Large intestine (tissue), 3 donors: ENCODE measurements around the gene CCDC6. TPM values are rescaled to one million over a fixed set of nuclear protein-coding genes. Genes with fewer than 3 reads are reported as not detected.

Experiments
- DNase-seq, 2 donors: peaks; one replicate each; pipeline versions ENCODE4 v3.0.0 to v3.0.0-alpha.2; 2013
- H3K27ac ChIP-seq: one replicate; pipeline ENCODE4 v1.5.1; 2013; ENCODE audit warnings: low read length
- H3K27me3 ChIP-seq: 2 replicates; pipeline ENCODE4 v1.6.1; 2013; ENCODE audit warnings: low read length; ENCODE audit not compliant: control insufficient read depth, insufficient read depth
- H3K36me3 ChIP-seq: 2 replicates; pipeline ENCODE4 v1.6.1; 2013; ENCODE audit warnings: low read length; ENCODE audit not compliant: control insufficient read depth, insufficient read depth
- H3K4me1 ChIP-seq: one replicate; pipeline ENCODE4 v1.6.1; 2013; ENCODE audit warnings: low read length; ENCODE audit not compliant: control insufficient read depth, insufficient read depth
- H3K4me3 ChIP-seq: one replicate; pipeline ENCODE4 v1.5.1; 2013; ENCODE audit warnings: low read length
- H3K9me3 ChIP-seq: one replicate; pipeline ENCODE4 v1.6.1; 2013; ENCODE audit warnings: mild to moderate bottlenecking, low read depth, low read length, moderate library complexity; ENCODE audit not compliant: control insufficient read depth
- WGBS: methylation state at CpG from one replicate; pipeline ENCODE4 v1.1.5; 2013; ENCODE audit warnings: low lambda C conversion rate; ENCODE audit not compliant: insufficient coverage; 5-methylcytosine and 5-hydroxymethylcytosine counted together
- polyA plus RNA-seq: library from polyadenylated mRNA; unstranded; fragments of 120-200 nt; gene quantifications from one replicate; pipeline ENCODE4 v1.2.1, GENCODE V29; 2013

CCDC6 gene
- polyA plus RNA-seq, 1 donor, result 41.2 TPM

DNA sequence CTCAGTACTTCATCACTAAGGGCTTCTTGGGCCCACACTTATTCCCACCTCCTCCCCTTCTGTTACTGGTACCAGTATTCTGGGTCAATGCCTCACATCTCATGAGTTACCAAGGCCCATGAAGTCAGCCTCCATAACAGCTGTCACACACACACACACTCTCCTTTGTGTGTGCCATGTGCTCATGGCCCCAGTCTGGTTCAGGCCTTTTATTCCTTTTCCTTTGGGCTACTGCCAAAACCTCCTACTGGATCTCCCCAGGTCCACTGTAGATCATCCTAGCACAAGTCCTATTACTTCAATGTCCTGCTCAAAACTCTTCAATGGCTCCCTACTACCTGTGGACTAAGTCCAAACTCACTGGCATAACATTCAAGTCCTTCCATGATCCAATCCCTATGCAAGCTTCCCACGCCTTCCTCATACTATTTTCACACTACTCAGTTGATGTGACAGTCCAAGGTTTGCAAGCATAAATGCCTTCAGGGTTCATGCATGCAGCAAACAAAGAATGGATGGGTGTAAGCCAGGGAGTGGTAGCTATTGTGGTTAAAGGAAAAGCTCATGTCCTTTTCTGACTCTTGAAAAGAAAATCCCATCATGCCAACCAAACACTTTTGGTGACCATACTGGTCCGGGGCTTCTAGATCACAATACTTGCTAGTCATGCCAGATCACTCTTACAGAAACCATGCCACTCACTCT lies 68.1 kb downstream of the CCDC6 start:
- DNase-seq, result no peak
- H3K4me1 ChIP-seq, result no peaks in the 10 kb centered on the region
- H3K36me3 ChIP-seq, result peaks cover 10% of the 10 kb centered on the region
- WGBS, result no CpG with 5 or more reads among the region's 2 CpGs
- no peaks in the 10 kb centered on the region for H3K9me3 ChIP-seq
- H3K4me3 ChIP-seq, result no peak overlapping the region
- no peak overlapping the region for H3K27ac ChIP-seq
- H3K27me3 ChIP-seq, result no peaks in the 10 kb centered on the region

DNA sequence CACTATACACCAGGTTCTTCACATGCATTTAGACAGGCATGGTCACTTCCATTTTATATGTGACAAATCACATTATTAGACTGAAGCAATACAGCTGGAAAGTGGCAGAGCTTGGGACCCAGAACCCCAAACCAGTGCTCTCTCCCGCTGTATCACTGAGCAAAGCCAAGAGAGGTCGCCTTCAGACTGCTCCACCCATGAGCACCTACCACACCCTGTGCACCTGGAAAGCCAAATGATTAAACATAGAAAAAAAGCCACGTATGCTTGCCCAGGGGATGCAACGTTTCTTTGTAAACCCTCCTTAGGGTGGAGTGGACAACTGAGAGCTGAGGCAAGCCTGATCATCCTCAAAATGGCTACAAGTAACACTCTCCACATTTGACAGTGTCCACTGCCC lies 72.5 kb downstream of the CCDC6 start:
- DNase-seq, result no peak
- Histone ChIP-seq H3K27ac (no peak overlapping the region), H3K36me3 (peaks cover 23% of the 10 kb centered on the region), H3K9me3 (no peaks in the 10 kb centered on the region), H3K27me3 (no peaks in the 10 kb centered on the region), H3K4me3 (no peak overlapping the region), H3K4me1 (peaks cover 6% of the 10 kb centered on the region)
- no CpG with 5 or more reads among the region's 4 CpGs for WGBS

DNA sequence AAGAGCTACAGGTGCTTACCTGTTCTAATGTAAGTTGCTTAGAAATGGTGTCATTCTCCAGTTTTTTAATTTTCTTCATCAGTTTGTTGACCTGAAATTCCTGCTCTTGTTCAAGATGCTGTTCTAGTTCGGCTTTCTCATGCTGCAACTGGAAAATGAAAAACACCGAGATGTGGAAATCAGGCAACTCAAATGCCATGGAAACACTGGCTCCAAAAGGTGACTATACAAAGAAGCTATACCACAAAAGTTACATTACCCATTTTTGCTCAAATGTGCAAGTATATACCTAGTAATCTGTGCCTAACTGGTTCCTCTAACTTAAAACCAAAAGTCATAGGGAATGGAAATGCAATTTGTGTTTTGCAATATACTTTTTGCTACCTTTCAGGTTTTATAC lies 73.8 kb downstream of the CCDC6 start:
- 100% methylated on average over 2 of the region's 2 CpGs for WGBS

DNA sequence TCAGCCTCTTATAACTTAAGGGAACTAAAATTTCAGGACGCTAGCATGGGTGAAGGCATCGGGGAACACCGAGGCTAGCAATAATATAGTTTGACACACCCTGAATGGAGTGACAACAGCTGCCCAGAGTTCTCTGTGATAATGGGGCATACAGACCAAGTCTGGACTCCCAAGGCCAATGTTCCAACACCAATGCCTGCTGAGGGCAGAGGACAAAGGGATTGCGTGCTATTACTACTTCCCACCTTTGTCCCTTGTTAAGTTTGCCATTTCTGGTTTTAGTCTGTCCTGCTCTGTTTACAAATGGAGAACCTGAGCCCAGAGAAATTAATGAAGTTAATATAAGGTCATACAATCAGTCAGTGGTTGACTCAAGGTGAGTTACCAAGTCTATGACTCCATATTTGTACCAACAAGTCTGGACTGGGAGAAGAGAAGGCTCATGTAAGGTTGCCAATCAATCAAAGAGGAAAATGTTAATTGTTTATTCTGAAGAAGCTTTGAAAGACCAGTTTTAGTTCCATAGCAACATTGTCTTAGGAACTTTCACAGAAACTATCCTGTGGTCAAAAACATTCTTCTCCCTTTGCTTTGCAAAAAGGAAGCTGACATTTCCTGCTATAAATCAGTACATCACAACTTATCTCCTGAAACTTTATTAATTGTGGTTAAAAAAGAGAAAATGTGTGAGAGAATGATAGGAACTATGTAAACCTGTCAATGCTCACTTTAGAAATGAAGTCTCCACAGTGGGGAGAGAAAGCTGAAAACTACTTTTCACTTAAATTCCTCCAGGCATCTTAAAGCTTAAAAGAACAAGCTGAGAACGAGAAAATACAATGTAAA lies 74.5 kb downstream of the CCDC6 start:
- no peak overlapping the region for H3K4me3 ChIP-seq
- no CpG with 5 or more reads among the region's 5 CpGs for WGBS
- no peaks in the 10 kb centered on the region for H3K27me3 ChIP-seq
- peak; percentile 45 to 79 for DNase-seq
- H3K9me3 ChIP-seq, result no peaks in the 10 kb centered on the region
- H3K4me1 ChIP-seq, result peaks cover 6% of the 10 kb centered on the region
- H3K36me3 ChIP-seq, result peaks cover 25% of the 10 kb centered on the region
- H3K27ac ChIP-seq, result peak overlapping the region; percentile 2

More for the DNA sequence above, 73.8 kb downstream of the CCDC6 start:
- H3K27ac ChIP-seq, result no peak overlapping the region
- DNase-seq, result no peak
- H3K36me3 ChIP-seq, result peaks cover 25% of the 10 kb centered on the region
- peaks cover 6% of the 10 kb centered on the region for H3K4me1 ChIP-seq
- no peaks in the 10 kb centered on the region for H3K9me3 ChIP-seq
- no peaks in the 10 kb centered on the region for H3K27me3 ChIP-seq
- no peak overlapping the region for H3K4me3 ChIP-seq

DNA sequence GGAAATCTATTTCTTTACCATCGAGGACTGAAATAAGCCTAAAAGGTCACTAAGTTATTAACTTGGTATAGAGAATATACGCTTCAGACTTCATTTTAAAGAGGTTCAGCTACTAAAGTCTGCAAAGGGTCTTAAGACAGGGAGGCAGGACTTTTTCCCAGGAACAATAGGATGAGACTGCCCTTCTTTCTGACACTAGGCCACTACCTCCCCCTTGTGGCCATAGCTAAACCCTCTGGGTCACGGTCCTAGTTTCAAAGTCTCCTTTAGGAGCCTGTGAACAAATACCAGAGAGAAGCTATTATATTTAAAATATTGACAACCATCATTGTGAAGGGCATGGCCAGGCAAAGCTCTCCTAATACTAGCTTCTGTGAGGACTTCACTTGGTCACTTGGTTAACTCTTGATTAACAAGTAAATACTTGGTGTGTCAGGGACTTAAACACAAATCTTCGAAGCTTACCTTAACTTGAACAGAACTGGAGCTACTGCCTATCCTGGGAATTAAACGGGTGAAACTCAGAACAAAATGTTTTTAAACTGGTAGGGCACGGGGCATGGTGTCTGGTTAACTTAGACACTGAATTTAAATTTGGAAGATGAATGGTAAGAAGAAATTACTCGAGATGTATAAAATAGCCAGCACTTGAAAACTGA lies 75.6 kb downstream of the CCDC6 start:
- peak in 1 of 2 donors; percentile 39 for DNase-seq
- Histone ChIP-seq H3K9me3 (no peaks in the 10 kb centered on the region), H3K27ac (no peak overlapping the region), H3K27me3 (no peaks in the 10 kb centered on the region), H3K4me1 (peaks cover 6% of the 10 kb centered on the region), H3K36me3 (peaks cover 25% of the 10 kb centered on the region), H3K4me3 (no peak overlapping the region)
- 79% methylated on average over 6 of the region's 7 CpGs for WGBS

DNA sequence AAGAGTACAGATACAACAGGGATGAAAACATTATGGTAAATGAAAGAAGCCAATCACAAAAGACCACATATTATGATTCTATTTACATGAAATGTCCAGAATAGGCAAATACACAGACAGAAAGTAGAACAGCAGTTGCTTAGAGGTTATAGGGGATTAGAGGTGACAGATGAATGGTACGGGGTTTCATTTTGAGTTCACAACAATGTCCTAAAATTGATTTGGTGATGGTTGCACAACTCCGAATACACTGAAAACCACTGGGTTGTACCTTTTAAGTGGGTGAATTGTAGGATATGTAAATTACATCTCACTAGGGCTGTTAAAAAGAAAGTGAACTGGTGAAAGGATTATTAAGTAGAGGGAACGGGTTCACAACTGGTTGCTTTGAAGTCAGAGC lies 76.8 kb downstream of the CCDC6 start:
- no peaks in the 10 kb centered on the region for H3K27me3 ChIP-seq
- no peak overlapping the region for H3K27ac ChIP-seq
- H3K9me3 ChIP-seq, result no peaks in the 10 kb centered on the region
- no peak for DNase-seq
- 40% methylated on average over 1 of the region's 3 CpGs for WGBS
- peaks cover 28% of the 10 kb centered on the region for H3K36me3 ChIP-seq
- H3K4me1 ChIP-seq, result peaks cover 6% of the 10 kb centered on the region
- no peak overlapping the region for H3K4me3 ChIP-seq

DNA sequence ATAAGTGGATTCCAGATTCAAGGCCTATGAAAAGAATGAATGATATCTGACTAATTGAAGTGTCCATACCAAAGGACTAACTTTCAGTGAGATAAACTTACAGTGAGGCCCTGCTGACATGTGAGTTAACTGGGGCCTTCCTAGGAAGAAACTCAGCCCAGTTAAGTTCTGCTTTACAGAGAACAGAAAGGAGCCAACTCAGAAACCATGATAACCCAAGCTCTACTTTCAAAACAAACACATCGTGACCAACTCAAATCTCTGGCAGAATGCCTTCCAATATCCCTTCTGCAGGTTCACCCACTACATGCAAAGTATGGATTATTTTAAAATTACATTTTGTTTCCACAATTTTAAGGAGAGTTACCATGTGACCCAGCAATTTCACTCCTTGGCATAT lies 77.3 kb downstream of the CCDC6 start:
- Histone ChIP-seq H3K27ac (no peak overlapping the region), H3K36me3 (peaks cover 31% of the 10 kb centered on the region), H3K27me3 (no peaks in the 10 kb centered on the region), H3K4me1 (peaks cover 6% of the 10 kb centered on the region), H3K9me3 (no peaks in the 10 kb centered on the region), H3K4me3 (no peak overlapping the region)
- DNase-seq, result no peak
- WGBS, result no CpG with 5 or more reads among the region's 1 CpG

DNA sequence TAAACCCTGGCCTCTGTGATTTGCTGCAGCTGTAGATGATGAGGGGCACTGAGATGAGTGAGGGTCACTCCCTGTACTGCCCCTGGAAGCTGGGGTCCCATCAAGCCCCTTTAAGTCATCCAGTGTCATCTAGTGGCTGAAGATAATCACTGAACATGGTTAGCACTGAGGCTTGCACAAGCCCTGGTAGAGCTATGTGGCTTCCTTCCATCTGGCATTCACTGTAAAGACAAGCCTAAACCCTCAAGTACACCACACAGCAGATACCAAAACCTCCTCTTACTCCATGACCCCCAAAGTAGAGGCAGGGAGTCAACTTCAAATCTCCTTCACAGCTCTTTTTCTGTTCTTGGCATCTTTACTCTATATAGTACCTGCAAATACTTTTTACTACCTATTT lies 80.4 kb downstream of the CCDC6 start:
- H3K27me3 ChIP-seq, result no peaks in the 10 kb centered on the region
- DNase-seq, result no peak
- no peak overlapping the region for H3K27ac ChIP-seq
- no peaks in the 10 kb centered on the region for H3K9me3 ChIP-seq
- peaks cover 26% of the 10 kb centered on the region for H3K36me3 ChIP-seq
- no peak overlapping the region for H3K4me3 ChIP-seq
- peaks cover under 1% of the 10 kb centered on the region for H3K4me1 ChIP-seq

DNA sequence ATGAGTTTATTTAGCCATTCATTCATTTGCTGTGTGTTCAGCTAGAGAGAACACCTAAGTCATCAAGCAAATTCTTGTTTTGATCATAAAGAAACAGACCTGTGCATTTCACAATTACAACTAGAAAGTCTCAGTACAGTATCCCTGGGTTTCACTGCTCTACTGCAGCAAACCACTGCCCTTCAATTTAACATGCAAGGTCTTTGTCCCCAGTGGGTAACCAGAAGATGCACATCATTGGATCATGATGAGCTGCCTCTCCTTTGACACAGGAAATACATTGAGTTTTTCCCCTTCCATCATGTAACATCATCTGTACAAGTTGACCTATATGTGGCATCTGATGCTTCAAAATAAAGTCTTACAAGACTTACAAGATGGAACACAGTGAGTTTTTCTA lies 82.6 kb downstream of the CCDC6 start:
- Histone ChIP-seq H3K27me3 (no peaks in the 10 kb centered on the region), H3K27ac (no peak overlapping the region), H3K36me3 (peaks cover 17% of the 10 kb centered on the region), H3K4me3 (no peak overlapping the region), H3K4me1 (no peaks in the 10 kb centered on the region), H3K9me3 (no peaks in the 10 kb centered on the region)
- DNase-seq, result no peak

DNA sequence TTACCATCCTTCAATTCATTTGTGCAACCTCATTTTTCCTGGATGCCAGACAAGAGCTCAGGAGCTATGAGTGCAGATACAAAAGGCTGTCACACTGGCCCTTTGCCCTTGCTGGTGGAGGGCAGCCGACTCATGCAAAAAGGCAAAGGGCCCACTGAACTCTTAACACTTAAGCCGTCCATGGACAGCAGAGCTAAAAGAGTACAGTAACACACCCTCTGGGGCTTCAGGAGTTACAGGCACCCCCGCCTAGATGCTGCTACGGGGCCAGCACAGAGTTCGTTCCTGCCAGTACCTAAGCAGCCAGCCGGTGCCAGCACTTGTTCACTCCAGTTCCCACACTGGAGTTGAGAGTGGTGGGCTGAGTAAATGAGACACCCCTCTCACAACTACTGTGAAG lies 83.2 kb downstream of the CCDC6 start:
- Histone ChIP-seq H3K27me3 (no peaks in the 10 kb centered on the region), H3K4me1 (no peaks in the 10 kb centered on the region), H3K4me3 (no peak overlapping the region), H3K27ac (no peak overlapping the region), H3K9me3 (no peaks in the 10 kb centered on the region), H3K36me3 (peaks cover 16% of the 10 kb centered on the region)
- no CpG with 5 or more reads among the region's 6 CpGs for WGBS
- no peak for DNase-seq
